HepG2 (cell line): ENCODE measurements around the gene PFKM. TPM values are rescaled to one million over a fixed set of nuclear protein-coding genes. Genes with fewer than 3 reads are reported as not detected.

Source experiments
- ATAC-seq: fragments of 200-7000 bp; cut with Tn5 transposase; 3 replicates; pipeline ENCODE4 v1.9.1; 2020; ENCODE audit warnings: mild to moderate bottlenecking, moderate library complexity
- BruUV-seq: library from RNA; stranded (reverse); fragments of 400-500 nt; replicated peaks from 2 replicates; lab custom pipeline; 2021; lab: Mats Ljungman, UMichigan
- CTCF ChIA-PET: fragments of 300-600 bp; formaldehyde crosslinking; extraction: SDS; loops from one replicate; lab custom pipeline; 2021; ENCODE audit warnings: low total read pairs, inconsistent platforms, low intra/inter-chr PET ratio; lab: Yijun Ruan, JAX
- POLR2A ChIA-PET: fragments of 350-600 bp; sonication (Branson Sonifier 250); formaldehyde crosslinking; loops from one replicate; lab custom pipeline; 2020; ENCODE audit warnings: antibody characterized with exemption, inconsistent platforms; lab: Yijun Ruan, JAX
- DNase-seq: peaks from one replicate; pipeline ENCODE4 v3.0.0-alpha.2; 2015; ENCODE audit warnings: low spot score
- FAIRE-seq: peaks from 3 replicates; lab custom pipeline; 2011; peaks lifted over from hg19 to GRCh38; lab: Jason Lieb, UNC
- H2AFZ ChIP-seq: one replicate; pipeline ENCODE4 v1.6.1; 2011; ENCODE audit warnings: low read length, inconsistent platforms
- H3K27ac ChIP-seq: fragments of 300-600 bp; 3 replicates; pipeline ENCODE4 v1.8.0; 2011; ENCODE audit warnings: mixed run types, mild to moderate bottlenecking, mixed read lengths, low read length, inconsistent platforms; ENCODE audit not compliant: insufficient read depth; ENCODE audit errors: extremely low read length
- H3K27me3 ChIP-seq, 2 experiments: fragments of 200-600 bp in 1 of 2; 2 replicates in 1 of 2; 3 replicates in 1 of 2; pipeline versions ENCODE4 v1.6.0 to v1.8.0; 2011; ENCODE audit warnings: low read length in 2 of 2, mild to moderate bottlenecking in 2 of 2, moderate library complexity in 2 of 2, inconsistent platforms in 1 of 2; ENCODE audit not compliant: insufficient read depth in 2 of 2, control insufficient read depth in 1 of 2
- H3K36me3 ChIP-seq, 2 experiments: fragments of 200-600 bp in 1 of 2; replicated peaks in 1 of 2; 2 replicates in 1 of 2; 3 replicates in 1 of 2; pipeline versions ENCODE4 v1.5.1 to v1.8.0; 2011; ENCODE audit warnings: low read length in 2 of 2, inconsistent platforms in 1 of 2; ENCODE audit not compliant: insufficient read depth in 2 of 2, control insufficient read depth in 1 of 2
- H3K4me1 ChIP-seq: 2 replicates; pipeline ENCODE4 v1.5.1; 2012; ENCODE audit warnings: low read length, inconsistent platforms; ENCODE audit not compliant: insufficient read depth
- H3K4me2 ChIP-seq: 2 replicates; pipeline ENCODE4 v1.6.0; 2011; ENCODE audit warnings: low read depth, low read length, inconsistent platforms
- H3K4me3 ChIP-seq, 3 experiments: fragments of 200-600 bp in 1 of 3; sonication (generic), shearing (Covaris generic) in 1 of 3; replicated peaks in 1 of 3; 2 replicates each; pipeline ENCODE4 v1.5.1; 2011 to 2016; ENCODE audit warnings: low read length in 3 of 3, inconsistent platforms in 2 of 3, low read depth in 2 of 3, mild to moderate bottlenecking in 2 of 3, control low read depth in 1 of 3, mixed read lengths in 1 of 3; ENCODE audit not compliant: insufficient read depth in 1 of 3
- H3K79me2 ChIP-seq: one replicate; pipeline ENCODE4 v1.6.1; 2011; ENCODE audit warnings: low read length, inconsistent platforms; ENCODE audit not compliant: insufficient read depth
- H3K9ac ChIP-seq: 2 replicates; pipeline ENCODE4 v1.6.0; 2011; ENCODE audit warnings: mild to moderate bottlenecking, low read depth, low read length, inconsistent platforms; ENCODE audit not compliant: insufficient read depth
- H3K9me3 ChIP-seq: 2 replicates; pipeline ENCODE4 v1.5.1; 2012; ENCODE audit warnings: mild to moderate bottlenecking, low read length
- H4K20me1 ChIP-seq: 2 replicates; pipeline ENCODE4 v1.6.0; 2011; ENCODE audit warnings: inconsistent platforms, mild to moderate bottlenecking, low read length, moderate library complexity; ENCODE audit not compliant: insufficient read depth
- AHDC1 ChIP-seq: sonication (generic); formaldehyde crosslinking; IDR thresholded peaks from 2 replicates; pipeline ENCODE4 v1.5.1; 2020; ENCODE audit warnings: mild to moderate bottlenecking, missing genetic modification reagents, borderline replicate concordance
- MAFK ChIP-seq, 2 experiments: IDR thresholded peaks in 1 of 2; conservative IDR thresholded peaks in 1 of 2; 2 replicates each; pipeline ENCODE4 v1.6.1; 2011; ENCODE audit warnings: improper control_type of control experiment in 2 of 2, low read length in 2 of 2
- NCOR1 ChIP-seq: fragments of 200-600 bp; sonication (generic); IDR thresholded peaks from 2 replicates; pipeline ENCODE4 v1.7.0; 2017; ENCODE audit warnings: antibody characterized with exemption, low read length, borderline replicate concordance
- POLR2A ChIP-seq, 2 experiments: IDR thresholded peaks; 2 replicates each; pipeline ENCODE4 v1.6.1; 2011; ENCODE audit warnings: low read depth in 2 of 2, low read length in 2 of 2, mild to moderate bottlenecking in 1 of 2, moderate library complexity in 1 of 2; ENCODE audit not compliant: insufficient read depth in 1 of 2
- SATB2 ChIP-seq: sonication (generic); formaldehyde crosslinking; IDR thresholded peaks from 2 replicates; pipeline ENCODE4 v1.5.0; 2020; ENCODE audit warnings: missing genetic modification reagents
- ZBTB14 ChIP-seq: sonication (generic); formaldehyde crosslinking; IDR thresholded peaks from 2 replicates; pipeline ENCODE4 v1.4.0; 2020; ENCODE audit warnings: missing genetic modification reagents
- ZNF225 ChIP-seq: sonication (generic); formaldehyde crosslinking; IDR thresholded peaks from 2 replicates; pipeline ENCODE4 v1.4.0; 2020; ENCODE audit warnings: mild to moderate bottlenecking, missing genetic modification reagents
- ZNF30 ChIP-seq: sonication (generic); formaldehyde crosslinking; IDR thresholded peaks from 2 replicates; pipeline ENCODE4 v1.5.0; 2020; ENCODE audit warnings: mild to moderate bottlenecking, missing genetic modification reagents
- ZNF430 ChIP-seq: sonication (generic); formaldehyde crosslinking; IDR thresholded peaks from 2 replicates; pipeline ENCODE4 v1.9.0; 2021; ENCODE audit warnings: mild to moderate bottlenecking, missing genetic modification reagents
- ZNF432 ChIP-seq: sonication (generic); formaldehyde crosslinking; IDR thresholded peaks from 2 replicates; pipeline ENCODE4 v1.5.0; 2020; ENCODE audit warnings: missing genetic modification reagents, mild to moderate bottlenecking, borderline replicate concordance
- ZNF513 ChIP-seq: sonication (generic); formaldehyde crosslinking; conservative IDR thresholded peaks from 2 replicates; pipeline ENCODE4 v1.5.0; 2020; ENCODE audit warnings: missing genetic modification reagents
- ZNF570 ChIP-seq: sonication (generic); formaldehyde crosslinking; IDR thresholded peaks from 2 replicates; pipeline ENCODE4 v1.4.0; 2020; ENCODE audit warnings: mild to moderate bottlenecking, missing genetic modification reagents, borderline replicate concordance
- ZNF652 ChIP-seq: IDR thresholded peaks from 2 replicates; pipeline ENCODE4 v1.6.1; 2016; ENCODE audit warnings: low read depth, borderline replicate concordance
- ZNF747 ChIP-seq: sonication (generic); formaldehyde crosslinking; IDR thresholded peaks from 2 replicates; pipeline ENCODE4 v1.8.1; 2023; ENCODE audit warnings: missing genetic modification reagents, mild to moderate bottlenecking, borderline replicate concordance
- WGBS: methylation state at CpG from one replicate; pipeline ENCODE4 v1.1.6; 2017; ENCODE audit warnings: low lambda C conversion rate; 5-methylcytosine and 5-hydroxymethylcytosine counted together
- in situ Hi-C: cut with HindIII; loops from 2 replicates; pipeline ENCODE4 v1.10.0; 2017; ENCODE audit warnings: low pct_unique_long_range_greater_than_20kb; ENCODE audit not compliant: extremely low pct_ligation_motif_present
- intact Hi-C: fragments of 100-400 bp; cut with micrococcal nuclease; formaldehyde crosslinking; loops from one replicate; pipeline ENCODE4 v1.10.0; 2022; ENCODE audit not compliant: unreplicated experiment
- polyA plus RNA-seq, 8 experiments: library from polyadenylated mRNA; depleted of rRNA in 3 of 8; stranded (reverse) in 7 of 8; unstranded in 1 of 8; fragments of >200 nt; fragmentation: Illumina TruSeq in 4 of 8; extraction: Trizol in 4 of 8; gene quantifications; 2 replicates each; pipeline versions ENCODE4 v1.2.1 to v1.2.3, GENCODE V29; 2011 to 2016; ENCODE audit warnings: low read depth in 4 of 8, missing spikeins in 1 of 8, mixed read lengths in 1 of 8; ENCODE audit not compliant: insufficient read depth in 1 of 8
- total RNA-seq, 5 experiments: library from RNA; depleted of rRNA; stranded (reverse); fragments of >200 nt; fragmentation: Illumina TruSeq; extraction: Trizol; gene quantifications; 2 replicates each; pipeline ENCODE4 v1.2.3, GENCODE V29; 2016; ENCODE audit warnings: low read depth in 1 of 5

Gene PFKM
- total and polyA plus RNA-seq, 2 of the 13 experiments (the other 11 are each of a cell fraction or from before 2014, with no cell fraction given), result 1.9 to 2.4 TPM

- TF ChIP-seq ZNF432 (CRISPR knock-in tag), result no peak
- TF ChIP-seq ZNF430 (CRISPR knock-in tag), result no peak
- no peak for TF ChIP-seq ZNF225 (CRISPR knock-in tag)
- no peak for TF ChIP-seq ZNF652 (CRISPR knock-in tag)
- TF ChIP-seq POLR2A (IDR thresholded peaks at IDR 0.05; ENCODE audit: insufficient read depth in 1 of 2, low read depth in 2 of 2, low read length in 2 of 2), result no peak
- no peak for TF ChIP-seq AHDC1 (CRISPR knock-in tag)
- no peak for TF ChIP-seq SATB2 (CRISPR knock-in tag)
- TF ChIP-seq, all 625 proteins: peak for 0
Observed at GRCh38 chr12:48077111-48077510, 42.1 kb upstream of the PFKM start (continued).

- Histone ChIP-seq H4K20me1 (no peaks in the 10 kb centered on the region), H2AFZ (no peak overlapping the region), H3K27ac (no peak overlapping the region), H3K9ac (no peak overlapping the region), H3K79me2 (no peaks in the 10 kb centered on the region), H3K4me3 (no peak overlapping the region), H3K36me3 (peaks cover 3 to 32% of the 10 kb centered on the region in 2 experiments; a peak in 4 of 5 replicates), H3K9me3 (no peaks in the 10 kb centered on the region), H3K27me3 (no peaks in the 10 kb centered on the region), H3K4me2 (no peak overlapping the region), H3K4me1 (no peaks in the 10 kb centered on the region)
- TF ChIP-seq ZBTB14 (CRISPR knock-in tag) (no peak), ZNF513 (CRISPR knock-in tag) (no peak), ZNF570 (CRISPR knock-in tag) (no peak), NCOR1 (no peak), MAFK (conservative IDR thresholded peaks at IDR 0.05 in 1 of 2, IDR thresholded peaks at IDR 0.05 in 1 of 2; ENCODE audit: low read length in 2 of 2) (no peak), ZNF747 (CRISPR knock-in tag) (no peak), ZNF30 (CRISPR knock-in tag) (no peak)
- FAIRE-seq (no peak), ATAC-seq (no peak), DNase-seq (no peak)
- WGBS, result 97% methylated on average over 5 of the region's 5 CpGs
- in situ Hi-C loops (no loop called here), intact Hi-C loops (no loop called here)
- BruUV-seq, result no TSS peak
- POLR2A ChIA-PET, result no interaction called here
- CTCF ChIA-PET, result no interaction called here
Observed at GRCh38 chr12:48078901-48079300, 40.3 kb upstream of the PFKM start.
